Ovary (tissue), 9 donors: Measurements from ENCODE around the gene GSTA3. TPM values are rescaled to one million over a fixed set of nuclear protein-coding genes. Genes with fewer than 3 reads are reported as not detected.
"Not testable (repeated sequence)": the region's sequence is repeated elsewhere in the genome, so short reads cannot be mapped to it uniquely, and the experiment has no call there.

Experiments used
- DNase-seq, 5 donors: peaks; one replicate each; pipeline ENCODE4 v3.0.0-alpha.2; 2019 to 2020
- H3K27ac ChIP-seq, 2 donors: fragments of 200-600 bp; one replicate each; pipeline versions ENCODE4 v1.5.1 to v1.8.0; 2019 to 2022
- H3K27me3 ChIP-seq: fragments of 200-600 bp; one replicate; pipeline ENCODE4 v1.8.0; 2022
- H3K36me3 ChIP-seq: fragments of 200-600 bp; sonication (generic); one replicate; pipeline ENCODE4 v1.5.1; 2019
- H3K4me1 ChIP-seq: one replicate; pipeline ENCODE4 v1.8.1; 2013; ENCODE audit warnings: mild to moderate bottlenecking, moderate library complexity; ENCODE audit not compliant: insufficient read depth
- H3K4me3 ChIP-seq: fragments of 200-600 bp; sonication (generic); one replicate; pipeline ENCODE4 v1.5.1; 2017
- H3K9me3 ChIP-seq, 2 donors: fragments of 200-600 bp in 1 of 2; sonication (generic) in 1 of 2; one replicate each; pipeline versions ENCODE4 v1.5.1 to v1.8.1; 2013 to 2019; ENCODE audit warnings: mild to moderate bottlenecking in 1 of 2, moderate library complexity in 1 of 2
- EP300 ChIP-seq: sonication (generic); formaldehyde crosslinking; IDR thresholded peaks from one replicate; pipeline ENCODE4 v1.6.1; 2017; ENCODE audit warnings: antibody characterized with exemption
- POLR2A ChIP-seq: fragments of 450-650 bp; IDR thresholded peaks from one replicate; pipeline ENCODE4 v1.6.1; 2017; ENCODE audit warnings: antibody characterized with exemption, mild to moderate bottlenecking, moderate library complexity
- WGBS, 3 donors: extraction: QIAGEN DNeasy Blood & Tissue Kit in 1 of 3; methylation state at CpG; one replicate each; pipeline versions ENCODE4 v1.1.5 to v1.1.7; 2013 to 2017; 5-methylcytosine and 5-hydroxymethylcytosine counted together
- intact Hi-C, 4 donors: fragments of 100-400 bp; cut with DNase I; formaldehyde crosslinking; loops; one replicate each; pipeline versions ENCODE4 v1.11.0 to v1.15.1; 2022 to 2023
- polyA plus RNA-seq, 2 donors: library from polyadenylated mRNA; stranded (reverse); fragments of 200-250 nt in 1 of 2; fragments of 350-450 nt in 1 of 2; fragmentation: Illumina TruSeq in 1 of 2; extraction: RNeasy Lipid Tissue Mini Kit (QIAGEN cat#74804) in 1 of 2; gene quantifications; one replicate each; pipeline ENCODE4 v1.2.3, GENCODE V29; 2013 to 2014
- total RNA-seq, 7 donors: library from RNA; depleted of rRNA in 2 of 7; stranded (reverse); fragments of >200 nt in 2 of 7; fragmentation: NEBNext Ultra II Directional in 3 of 7; extraction: Animal tissue kit (Norgen Biotek cat#: 25700) in 3 of 7; gene quantifications; one replicate each; pipeline versions ENCODE4 v1.1.0 to v1.2.4, GENCODE V29; 2016 to 2023
- TF ChIP-seq, protein P1 (sequence below), 3 donors: fragments of 450-650 bp in 2 of 3; fragments of 200-600 bp in 1 of 3; IDR thresholded peaks; one replicate each; pipeline versions ENCODE4 v1.5.1 to v1.8.0; 2016 to 2022; ENCODE audit warnings: antibody characterized with exemption in 3 of 3, mild to moderate bottlenecking in 1 of 3
- donor health status: DM: no; HTN: no; CAD: no; lungs with moderate emphysema.
- donor health status: DM: no; HTN: no; CAD: no.
- donor health status: Bipolar disorder and iron deficiency.
- donor health status: DM: yes; HTN: yes; CAD: no.
- donor health status: DM: no; HTN: no; CAD: no.
- donor health status: DM: yes; HTN: yes; CAD: no.

GSTA3 gene
- total and polyA plus RNA-seq, 9 donors, result 0.61 to 22.1 (median 1.7) TPM; not detected in 3

DNA sequence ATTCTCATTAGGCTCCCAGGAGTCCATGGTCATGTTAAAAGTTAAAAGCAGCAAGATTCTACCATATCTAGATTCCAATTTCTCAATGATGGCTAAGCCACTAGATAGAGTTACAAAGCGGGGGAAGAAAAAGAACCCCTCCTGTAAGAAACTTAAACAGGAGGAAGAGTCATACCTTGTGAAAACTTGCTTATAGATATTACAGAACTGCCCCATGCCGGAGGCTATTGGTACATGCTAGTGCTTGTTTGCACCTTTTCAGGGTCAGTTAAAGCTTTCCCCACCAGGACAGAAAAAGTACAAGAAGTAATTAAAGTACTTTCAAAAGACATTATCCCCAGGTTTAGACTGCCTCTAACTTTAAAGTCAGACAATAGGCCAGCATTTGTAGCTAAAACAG is 15.5 kb upstream of the GSTA3 start:
- H3K27me3 ChIP-seq, result no peaks in the 10 kb centered on the region
- intact Hi-C loops, result no loop called here
- DNase-seq, result no peak
- no peaks in the 10 kb centered on the region for H3K9me3 ChIP-seq
- 84 to 93% (median 91%) methylated on average over 2 of the region's 2 CpGs for WGBS, 3 donors
- no peak overlapping the region for H3K4me3 ChIP-seq
- no peaks in the 10 kb centered on the region for H3K4me1 ChIP-seq
- no peak overlapping the region for H3K27ac ChIP-seq
- H3K36me3 ChIP-seq, result no peaks in the 10 kb centered on the region
- TF ChIP-seq EP300 (no peak), POLR2A (no peak)
- TF ChIP-seq, protein P1, sequence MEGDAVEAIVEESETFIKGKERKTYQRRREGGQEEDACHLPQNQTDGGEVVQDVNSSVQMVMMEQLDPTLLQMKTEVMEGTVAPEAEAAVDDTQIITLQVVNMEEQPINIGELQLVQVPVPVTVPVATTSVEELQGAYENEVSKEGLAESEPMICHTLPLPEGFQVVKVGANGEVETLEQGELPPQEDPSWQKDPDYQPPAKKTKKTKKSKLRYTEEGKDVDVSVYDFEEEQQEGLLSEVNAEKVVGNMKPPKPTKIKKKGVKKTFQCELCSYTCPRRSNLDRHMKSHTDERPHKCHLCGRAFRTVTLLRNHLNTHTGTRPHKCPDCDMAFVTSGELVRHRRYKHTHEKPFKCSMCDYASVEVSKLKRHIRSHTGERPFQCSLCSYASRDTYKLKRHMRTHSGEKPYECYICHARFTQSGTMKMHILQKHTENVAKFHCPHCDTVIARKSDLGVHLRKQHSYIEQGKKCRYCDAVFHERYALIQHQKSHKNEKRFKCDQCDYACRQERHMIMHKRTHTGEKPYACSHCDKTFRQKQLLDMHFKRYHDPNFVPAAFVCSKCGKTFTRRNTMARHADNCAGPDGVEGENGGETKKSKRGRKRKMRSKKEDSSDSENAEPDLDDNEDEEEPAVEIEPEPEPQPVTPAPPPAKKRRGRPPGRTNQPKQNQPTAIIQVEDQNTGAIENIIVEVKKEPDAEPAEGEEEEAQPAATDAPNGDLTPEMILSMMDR (IDR thresholded peaks at IDR 0.05), result no peak

DNA sequence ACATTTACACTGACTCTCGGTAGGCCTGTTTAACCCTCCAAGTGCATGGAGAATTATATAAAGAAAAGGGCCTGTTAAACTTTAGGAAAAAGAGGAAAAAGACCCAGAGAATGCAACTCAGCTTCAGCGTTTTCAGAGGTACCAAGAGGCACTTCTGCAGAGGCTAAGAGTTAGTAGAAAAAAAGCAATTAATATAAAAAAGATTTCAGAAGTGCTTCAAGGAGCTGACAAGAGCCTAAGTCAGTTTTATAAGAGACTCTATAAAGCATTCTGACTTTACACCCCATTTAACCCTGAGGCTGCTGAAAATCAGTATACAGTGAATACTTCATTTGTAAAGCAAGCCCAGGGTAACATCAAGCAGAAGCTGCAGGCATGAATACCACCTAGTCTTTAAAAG is 14.2 kb upstream of the GSTA3 start:
- 67 to 78% (median 72%) methylated on average over 2 of the region's 2 CpGs for WGBS, 3 donors
- intact Hi-C loops, H3K9me3 ChIP-seq: not testable (repeated sequence)

DNA sequence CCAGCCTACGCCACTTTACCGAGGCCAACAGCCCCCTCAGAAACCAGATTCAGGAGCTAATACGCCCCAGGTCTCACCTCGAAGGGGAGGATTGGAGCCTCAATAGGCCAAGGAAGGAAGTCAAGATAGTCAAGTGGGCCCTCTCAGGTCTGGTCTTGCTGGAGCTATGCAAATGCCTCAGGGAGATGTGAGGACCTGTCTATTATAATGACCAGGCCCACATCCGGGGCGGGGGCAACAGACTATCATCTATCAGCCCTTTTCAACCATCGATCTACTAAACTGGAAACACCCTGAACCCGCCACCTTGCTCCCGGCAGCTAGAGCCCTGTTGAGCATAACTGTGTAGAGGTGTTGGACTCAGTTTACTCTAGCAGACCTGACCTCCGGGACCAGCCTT is 12.7 kb upstream of the GSTA3 start:
- Histone ChIP-seq H3K4me3 (no peak overlapping the region), H3K27me3 (no peaks in the 10 kb centered on the region), H3K9me3 (no peaks in the 10 kb centered on the region), H3K4me1 (peaks cover 3% of the 10 kb centered on the region), H3K27ac (no peak overlapping the region), H3K36me3 (no peaks in the 10 kb centered on the region)
- intact Hi-C loops, result no loop called here
- TF ChIP-seq POLR2A (no peak), EP300 (no peak)
- TF ChIP-seq, protein P1 (IDR thresholded peaks at IDR 0.05), result no peak
- WGBS, 3 donors, result 46 to 54% (median 50%) methylated on average over 10 of the region's 10 CpGs
- DNase-seq, result no peak

More for the DNA sequence above, 14.2 kb upstream of the GSTA3 start:
- not testable (repeated sequence) for DNase-seq, H3K36me3 ChIP-seq, H3K4me3 ChIP-seq, H3K27me3 ChIP-seq, H3K4me1 ChIP-seq, H3K27ac ChIP-seq

DNA sequence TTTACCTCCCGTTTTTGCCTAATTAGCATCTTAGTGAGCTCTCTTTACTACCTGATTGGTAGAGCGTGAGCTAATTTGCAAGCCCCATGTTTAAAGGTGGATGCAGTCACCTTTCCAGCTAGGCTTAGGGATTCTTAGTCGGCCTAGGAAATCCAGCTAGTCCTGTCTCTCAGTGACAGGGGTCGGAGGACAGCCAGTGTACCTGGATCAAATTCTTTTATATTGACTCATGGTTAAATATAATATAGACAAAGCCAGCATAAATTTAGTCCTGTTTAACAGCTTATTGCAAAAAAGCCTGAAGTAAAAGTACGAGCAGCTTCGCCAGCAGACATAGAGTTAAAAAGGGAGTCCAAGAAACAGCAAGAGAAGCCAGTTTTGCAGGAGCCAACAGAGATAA is 12.2 kb upstream of the GSTA3 start:
- WGBS, 3 donors, result 70 to 77% (median 75%) methylated on average over 6 of the region's 6 CpGs
- H3K36me3 ChIP-seq, result no peaks in the 10 kb centered on the region
- H3K9me3 ChIP-seq, result no peaks in the 10 kb centered on the region
- TF ChIP-seq EP300 (no peak), POLR2A (no peak)
- TF ChIP-seq, protein P1 (IDR thresholded peaks at IDR 0.05), result no peak
- intact Hi-C loops, result no loop called here
- H3K4me1 ChIP-seq, result peaks cover 3% of the 10 kb centered on the region
- H3K27ac ChIP-seq, result no peak overlapping the region
- H3K27me3 ChIP-seq, result no peaks in the 10 kb centered on the region
- no peak for DNase-seq
- H3K4me3 ChIP-seq, result no peak overlapping the region

DNA sequence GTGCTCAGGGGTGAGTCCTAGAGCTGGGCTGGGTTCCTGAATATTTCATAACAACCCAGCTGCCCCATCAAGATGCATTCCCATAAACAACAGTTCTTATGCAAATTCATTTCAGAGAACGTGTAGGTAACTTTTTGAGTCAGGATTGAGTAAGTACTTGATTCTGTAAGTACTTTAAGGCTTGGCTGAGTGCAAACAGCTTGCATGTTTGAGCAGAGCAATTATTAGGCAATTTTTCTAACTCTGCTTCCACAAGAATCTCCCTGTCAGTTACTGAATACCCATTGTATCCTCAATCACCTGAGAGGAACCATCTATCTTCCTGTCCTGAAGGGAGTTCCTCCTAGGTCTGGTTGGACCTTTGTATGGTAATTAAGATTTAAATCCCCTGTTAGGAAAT is 10.0 kb upstream of the GSTA3 start:
- H3K4me1 ChIP-seq, H3K4me3 ChIP-seq, H3K27ac ChIP-seq, intact Hi-C loops, H3K36me3 ChIP-seq, DNase-seq, H3K9me3 ChIP-seq, H3K27me3 ChIP-seq: not testable (repeated sequence)
- 52 to 80% (median 74%) methylated on average over 1 of the region's 1 CpG for WGBS, 3 donors

DNA sequence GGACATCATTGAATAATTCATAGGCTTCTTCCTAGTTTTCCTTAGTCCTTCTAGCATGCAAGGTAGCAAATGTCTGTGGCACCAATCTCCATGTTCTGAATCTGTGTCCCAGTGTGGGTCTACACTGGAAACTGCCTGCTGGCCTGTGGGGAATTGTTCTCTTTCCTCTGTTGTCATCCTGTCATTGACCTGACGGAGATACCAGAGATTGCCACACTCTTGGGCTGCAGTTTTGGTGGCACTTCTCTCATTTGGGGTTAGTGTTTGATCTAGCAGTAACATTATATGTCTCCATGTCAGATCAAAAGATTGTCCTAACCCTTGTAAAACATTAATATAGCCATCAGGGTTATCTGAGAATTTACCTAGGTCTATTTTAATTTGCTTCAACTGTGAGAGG is 9.3 kb upstream of the GSTA3 start:
- H3K4me1 ChIP-seq, H3K36me3 ChIP-seq, H3K9me3 ChIP-seq, H3K27me3 ChIP-seq, DNase-seq, H3K27ac ChIP-seq, H3K4me3 ChIP-seq, intact Hi-C loops: not testable (repeated sequence)
- WGBS, 3 donors, result 65 to 100% (median 98%) methylated on average over 1 of the region's 1 CpG

DNA sequence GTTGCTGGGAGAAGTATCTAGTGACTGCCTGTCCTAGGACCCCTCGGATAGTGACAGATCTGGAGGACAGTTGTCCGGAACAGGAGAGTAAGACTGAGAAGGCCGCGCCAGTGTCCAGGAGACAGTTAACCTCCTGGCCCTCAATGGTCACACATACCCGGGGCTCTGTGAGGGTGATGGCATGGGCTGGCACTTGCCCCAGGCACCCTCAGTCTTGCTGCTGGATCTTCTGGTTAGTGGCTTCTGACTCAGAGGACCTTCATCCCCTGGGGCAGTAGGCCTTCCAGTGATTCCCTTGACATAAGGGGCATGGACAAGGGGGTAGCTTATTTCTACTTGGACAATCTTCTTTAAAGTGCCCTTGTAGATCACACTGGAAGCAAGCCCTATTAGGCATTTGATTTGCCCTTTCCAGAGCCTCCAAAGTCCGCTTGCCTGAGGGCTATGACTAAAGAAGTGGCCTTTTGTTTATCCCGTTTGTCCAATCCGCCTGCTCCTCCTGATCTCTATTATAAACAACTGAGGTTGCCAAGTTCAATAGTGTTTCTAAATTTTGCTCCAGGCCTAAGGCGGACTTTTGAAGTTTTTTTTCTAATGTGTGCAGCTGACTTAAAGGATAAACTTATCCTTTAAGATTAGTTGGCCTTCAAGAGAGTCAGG is 8.7 kb upstream of the GSTA3 start:
- DNase-seq, result peak in 1 of 5 donors; percentile 16
- H3K9me3 ChIP-seq, H3K4me1 ChIP-seq, H3K4me3 ChIP-seq, intact Hi-C loops, H3K27me3 ChIP-seq, H3K36me3 ChIP-seq: not testable (repeated sequence)
- H3K27ac ChIP-seq, result peak overlapping the region in 1 of 2 donors; percentile 21
- WGBS, 3 donors, result 46 to 52% (median 48%) methylated on average over 9 of the region's 9 CpGs
